Ovary (tissue), 3 donors: Measurements from ENCODE around the gene ABCG8.

ENCODE experiments used
- POLR2A ChIP-seq: fragments of 450-650 bp; IDR thresholded peaks from one replicate; pipeline ENCODE4 v1.6.1; 2017; ENCODE audit warnings: antibody characterized with exemption, mild to moderate bottlenecking, moderate library complexity
- TF ChIP-seq, protein P1 (sequence below), 3 donors: fragments of 450-650 bp in 2 of 3; fragments of 200-600 bp in 1 of 3; IDR thresholded peaks; one replicate each; pipeline versions ENCODE4 v1.5.1 to v1.8.0; 2016 to 2022; ENCODE audit warnings: antibody characterized with exemption in 3 of 3, mild to moderate bottlenecking in 1 of 3
- donor health status: DM: no; HTN: no; CAD: no.

DNA sequence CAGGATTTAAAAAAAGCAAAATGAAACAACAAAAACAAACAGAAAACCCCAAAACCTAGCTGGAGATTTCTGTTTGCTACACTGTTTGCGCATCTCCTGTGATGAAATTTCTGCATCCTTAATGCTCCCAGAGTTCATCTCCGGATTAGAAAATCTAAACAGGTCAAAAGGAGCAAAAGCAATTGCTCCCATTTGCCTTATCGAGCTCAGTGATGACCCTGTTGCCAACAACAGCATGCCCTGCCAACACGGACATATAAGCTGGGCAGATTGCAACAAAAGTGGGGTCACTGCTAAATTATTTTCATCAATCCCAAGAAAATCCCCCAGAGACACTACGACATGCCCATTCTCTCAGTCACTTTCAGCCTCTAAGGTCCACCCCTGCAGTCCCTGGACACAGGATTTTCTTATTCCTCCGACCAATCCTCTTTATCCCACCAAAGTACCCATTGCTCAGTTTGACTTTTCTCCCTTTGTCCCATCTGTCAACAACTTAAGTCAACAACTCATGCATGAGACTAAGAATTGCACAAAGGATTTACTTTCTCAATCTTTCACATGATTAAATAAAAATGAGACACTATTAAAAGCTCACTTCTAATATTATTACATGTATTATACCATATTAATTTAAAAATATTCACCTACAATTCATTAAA, 67.8 kb downstream of the ABCG8 start:
- TF ChIP-seq, protein P1, sequence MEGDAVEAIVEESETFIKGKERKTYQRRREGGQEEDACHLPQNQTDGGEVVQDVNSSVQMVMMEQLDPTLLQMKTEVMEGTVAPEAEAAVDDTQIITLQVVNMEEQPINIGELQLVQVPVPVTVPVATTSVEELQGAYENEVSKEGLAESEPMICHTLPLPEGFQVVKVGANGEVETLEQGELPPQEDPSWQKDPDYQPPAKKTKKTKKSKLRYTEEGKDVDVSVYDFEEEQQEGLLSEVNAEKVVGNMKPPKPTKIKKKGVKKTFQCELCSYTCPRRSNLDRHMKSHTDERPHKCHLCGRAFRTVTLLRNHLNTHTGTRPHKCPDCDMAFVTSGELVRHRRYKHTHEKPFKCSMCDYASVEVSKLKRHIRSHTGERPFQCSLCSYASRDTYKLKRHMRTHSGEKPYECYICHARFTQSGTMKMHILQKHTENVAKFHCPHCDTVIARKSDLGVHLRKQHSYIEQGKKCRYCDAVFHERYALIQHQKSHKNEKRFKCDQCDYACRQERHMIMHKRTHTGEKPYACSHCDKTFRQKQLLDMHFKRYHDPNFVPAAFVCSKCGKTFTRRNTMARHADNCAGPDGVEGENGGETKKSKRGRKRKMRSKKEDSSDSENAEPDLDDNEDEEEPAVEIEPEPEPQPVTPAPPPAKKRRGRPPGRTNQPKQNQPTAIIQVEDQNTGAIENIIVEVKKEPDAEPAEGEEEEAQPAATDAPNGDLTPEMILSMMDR (IDR thresholded peaks at IDR 0.05): no peak
- no peak for TF ChIP-seq POLR2A
